H9 (cell line): ENCODE data around the gene KAZN. TPM values are rescaled to one million over a fixed set of nuclear protein-coding genes. Genes with fewer than 3 reads are reported as not detected.

Experiments
- DNase-seq: peaks from one replicate; pipeline ENCODE4 v3.0.0-alpha.2; 2017
- H2AFZ ChIP-seq: one replicate; pipeline ENCODE4 v1.6.1; 2013; ENCODE audit warnings: mild to moderate bottlenecking, low read length, control low read depth, moderate library complexity
- H2AK5ac ChIP-seq: 2 replicates; pipeline ENCODE4 v1.6.1; 2013; ENCODE audit warnings: low read length, control low read depth, mixed read lengths; ENCODE audit not compliant: insufficient read length
- H2BK120ac ChIP-seq: one replicate; pipeline ENCODE4 v1.6.1; 2013; ENCODE audit warnings: low read depth, mild to moderate bottlenecking, low read length, control low read depth, inconsistent platforms; ENCODE audit not compliant: poor library complexity, severe bottlenecking
- H2BK12ac ChIP-seq: 2 replicates; pipeline ENCODE4 v1.6.1; 2013; ENCODE audit warnings: low read length, control low read depth, mixed read lengths, low read depth; ENCODE audit not compliant: insufficient read length
- H2BK15ac ChIP-seq: 2 replicates; pipeline ENCODE4 v1.6.1; 2013; ENCODE audit warnings: low read depth, low read length, control low read depth
- H2BK20ac ChIP-seq: one replicate; pipeline ENCODE4 v1.6.1; 2013; ENCODE audit warnings: low read depth, mild to moderate bottlenecking, low read length, control low read depth, inconsistent platforms; ENCODE audit not compliant: poor library complexity, severe bottlenecking
- H2BK5ac ChIP-seq: 2 replicates; pipeline ENCODE4 v1.6.1; 2013; ENCODE audit warnings: low read length, control low read depth, mixed read lengths; ENCODE audit not compliant: insufficient read length
- H3K14ac ChIP-seq: 2 replicates; pipeline ENCODE4 v1.6.1; 2013; ENCODE audit warnings: low read length, control low read depth; ENCODE audit not compliant: insufficient read depth
- H3K18ac ChIP-seq: 2 replicates; pipeline ENCODE4 v1.6.1; 2013; ENCODE audit warnings: low read depth, mild to moderate bottlenecking, mixed read lengths, low read length, control low read depth; ENCODE audit not compliant: insufficient read length
- H3K23ac ChIP-seq: 2 replicates; pipeline ENCODE4 v1.6.1; 2013; ENCODE audit warnings: low read length, control low read depth, mixed read lengths, low read depth; ENCODE audit not compliant: insufficient read length
- H3K23me2 ChIP-seq: 2 replicates; pipeline ENCODE4 v1.6.1; 2013; ENCODE audit warnings: low read depth, mild to moderate bottlenecking, mixed read lengths, low read length, control low read depth; ENCODE audit not compliant: insufficient read length, poor library complexity, severe bottlenecking
- H3K27ac ChIP-seq: 2 replicates; pipeline ENCODE4 v1.5.1; 2013; ENCODE audit warnings: low read length, control low read depth, mixed read lengths, low read depth; ENCODE audit not compliant: insufficient read length
- H3K27me3 ChIP-seq: 2 replicates; pipeline ENCODE4 v1.6.1; 2013; ENCODE audit warnings: low read length, control low read depth, inconsistent platforms; ENCODE audit not compliant: insufficient read depth
- H3K4ac ChIP-seq: 2 replicates; pipeline ENCODE4 v1.6.1; 2013; ENCODE audit warnings: low read depth, mild to moderate bottlenecking, control low read depth, inconsistent platforms, low read length, moderate library complexity
- H3K4me1 ChIP-seq: 2 replicates; pipeline ENCODE4 v1.6.1; 2013; ENCODE audit warnings: low read length, control low read depth, inconsistent platforms; ENCODE audit not compliant: insufficient read depth
- H3K4me2 ChIP-seq: 2 replicates; pipeline ENCODE4 v1.6.1; 2013; ENCODE audit warnings: low read length, control low read depth, mixed read lengths; ENCODE audit not compliant: insufficient read length, insufficient read depth
- H3K56ac ChIP-seq: 2 replicates; pipeline ENCODE4 v1.6.1; 2013; ENCODE audit warnings: low read depth, mild to moderate bottlenecking, mixed read lengths, low read length, control low read depth; ENCODE audit not compliant: insufficient read length
- H3K79me1 ChIP-seq: 2 replicates; pipeline ENCODE4 v1.6.1; 2013; ENCODE audit warnings: low read depth, mild to moderate bottlenecking, moderate library complexity, low read length, control low read depth, inconsistent platforms; ENCODE audit not compliant: insufficient read depth, poor library complexity, severe bottlenecking
- H3K79me2 ChIP-seq: 2 replicates; pipeline ENCODE4 v1.6.1; 2013; ENCODE audit warnings: low read length, control low read depth, inconsistent platforms; ENCODE audit not compliant: insufficient read depth
- H3K9ac ChIP-seq: 2 replicates; pipeline ENCODE4 v1.6.1; 2013; ENCODE audit warnings: low read length, control low read depth, mixed read lengths; ENCODE audit not compliant: insufficient read length; ENCODE audit errors: extremely low read depth
- H3K9me3 ChIP-seq: one replicate; pipeline ENCODE4 v1.6.1; 2013; ENCODE audit warnings: low read depth, low read length, inconsistent platforms; ENCODE audit not compliant: control insufficient read depth
- H3T11ph ChIP-seq: one replicate; pipeline ENCODE4 v1.6.1; 2013; ENCODE audit warnings: mild to moderate bottlenecking, low read length, control low read depth, inconsistent platforms
- H4K20me1 ChIP-seq: one replicate; pipeline ENCODE4 v1.6.1; 2013; ENCODE audit not compliant: control insufficient read depth, insufficient read length, insufficient read depth
- H4K5ac ChIP-seq: 2 replicates; pipeline ENCODE4 v1.6.1; 2013; ENCODE audit warnings: low read depth, mild to moderate bottlenecking, mixed read lengths, low read length, control low read depth; ENCODE audit not compliant: insufficient read length
- H4K8ac ChIP-seq: replicated peaks from 2 replicates; pipeline ENCODE4 v1.6.1; 2013; ENCODE audit warnings: low read length, control low read depth, mixed read lengths, low read depth; ENCODE audit not compliant: insufficient read length
- H4K91ac ChIP-seq: 2 replicates; pipeline ENCODE4 v1.6.1; 2013; ENCODE audit warnings: low read depth, mild to moderate bottlenecking, moderate library complexity, mixed read lengths, low read length, control low read depth; ENCODE audit not compliant: insufficient read length
- H3K27ac Mint-ChIP-seq, 3 experiments: 2 replicates in 2 of 3; 3 replicates in 1 of 3; pipeline ENCODE4 v1.8.0; 2020 to 2021; ENCODE audit warnings: mixed read lengths in 3 of 3, mild to moderate bottlenecking in 1 of 3, moderate library complexity in 1 of 3
- H3K27me3 Mint-ChIP-seq: 2 replicates; pipeline ENCODE4 v1.8.0; 2021; ENCODE audit warnings: low read depth, mild to moderate bottlenecking, moderate library complexity, mixed read lengths
- H3K36me3 Mint-ChIP-seq, 3 experiments: 2 replicates in 2 of 3; 3 replicates in 1 of 3; pipeline ENCODE4 v1.8.0; 2020 to 2021; ENCODE audit warnings: low read depth in 3 of 3, mixed read lengths in 3 of 3; ENCODE audit not compliant: insufficient read depth in 1 of 3
- H3K4me1 Mint-ChIP-seq, 2 experiments: 2 replicates each; pipeline ENCODE4 v1.8.0; 2020; ENCODE audit warnings: mixed read lengths in 2 of 2
- H3K4me3 Mint-ChIP-seq, 2 experiments: 2 replicates in 1 of 2; 3 replicates in 1 of 2; pipeline ENCODE4 v1.8.0; 2020 to 2021; ENCODE audit warnings: mild to moderate bottlenecking in 2 of 2, mixed read lengths in 2 of 2, moderate library complexity in 1 of 2
- H3K9me3 Mint-ChIP-seq, 2 experiments: 2 replicates in 1 of 2; 3 replicates in 1 of 2; pipeline ENCODE4 v1.8.0; 2020; ENCODE audit warnings: mild to moderate bottlenecking in 2 of 2, mixed read lengths in 2 of 2, moderate library complexity in 1 of 2
- WGBS: extraction: QIAGEN DNeasy Blood & Tissue Kit; methylation state at CpG from one replicate; pipeline ENCODE4 v1.1.7; 2013; ENCODE audit warnings: missing lambda C conversion rate, low lambda C conversion rate, mixed read lengths; ENCODE audit not compliant: insufficient read length; ENCODE audit errors: extremely low coverage; 5-methylcytosine and 5-hydroxymethylcytosine counted together
- total RNA-seq: library from RNA; stranded (reverse); gene quantifications from 2 replicates; pipeline ENCODE4 v1.2.1, GENCODE V29; 2021
- TF ChIP-seq, protein P1 (sequence below): fragments of 200-600 bp; sonication (generic); conservative IDR thresholded peaks from 3 replicates; pipeline ENCODE4 v1.8.0; 2021; ENCODE audit warnings: antibody characterized with exemption, mild to moderate bottlenecking

Gene KAZN
- total RNA-seq, 1 experiment from 2014 or later = 7.6 TPM

DNA sequence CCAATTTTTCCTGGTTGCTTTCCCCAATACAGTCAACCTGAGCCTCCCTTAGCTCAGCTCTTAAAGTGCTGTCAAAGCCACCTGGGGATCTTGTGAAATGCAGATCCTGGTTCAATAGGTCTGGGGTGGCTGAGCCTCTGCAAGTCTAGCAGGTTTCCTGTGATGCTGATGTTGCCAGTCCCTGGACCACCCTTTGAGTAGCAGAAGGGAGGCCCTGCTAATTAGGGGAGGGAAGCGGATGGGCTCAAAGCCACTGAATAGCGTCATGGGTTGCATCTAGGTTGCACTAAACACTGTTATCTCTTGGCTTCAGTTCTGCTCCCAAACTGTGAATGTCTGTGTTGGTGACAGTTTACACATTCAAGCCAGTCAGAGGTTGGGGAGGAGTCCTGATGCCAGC lies 127.2 kb downstream of the KAZN start:
- Histone ChIP-seq H3K4me1 (peaks cover 8% of the 10 kb centered on the region; the same call in 1 of the 2 replicates), H2BK12ac (no peak overlapping the region), H3K4ac (no peak overlapping the region), H3K23ac (no peak overlapping the region), H2AFZ (no peak overlapping the region), H3K79me2 (no peaks in the 10 kb centered on the region), H4K20me1 (no peaks in the 10 kb centered on the region), H3T11ph (no peak overlapping the region), H3K79me1 (no peaks in the 10 kb centered on the region), H4K8ac (no peak overlapping the region), H3K18ac (no peak overlapping the region), H3K9ac (no peak overlapping the region), H2BK5ac (no peak overlapping the region), H2BK120ac (no peak overlapping the region), H2BK20ac (no peak overlapping the region), H3K56ac (no peak overlapping the region), H2BK15ac (no peak overlapping the region), H4K91ac (no peak overlapping the region), H3K27me3 (no peaks in the 10 kb centered on the region), H3K23me2 (no peaks in the 10 kb centered on the region), H2AK5ac (no peak overlapping the region), H3K27ac (no peak overlapping the region), H4K5ac (no peak overlapping the region), H3K9me3 (no peaks in the 10 kb centered on the region), H3K14ac (no peak overlapping the region), H3K4me2 (no peak overlapping the region)
- WGBS = no CpG with 5 or more reads among the region's 2 CpGs
- TF ChIP-seq, protein P1, sequence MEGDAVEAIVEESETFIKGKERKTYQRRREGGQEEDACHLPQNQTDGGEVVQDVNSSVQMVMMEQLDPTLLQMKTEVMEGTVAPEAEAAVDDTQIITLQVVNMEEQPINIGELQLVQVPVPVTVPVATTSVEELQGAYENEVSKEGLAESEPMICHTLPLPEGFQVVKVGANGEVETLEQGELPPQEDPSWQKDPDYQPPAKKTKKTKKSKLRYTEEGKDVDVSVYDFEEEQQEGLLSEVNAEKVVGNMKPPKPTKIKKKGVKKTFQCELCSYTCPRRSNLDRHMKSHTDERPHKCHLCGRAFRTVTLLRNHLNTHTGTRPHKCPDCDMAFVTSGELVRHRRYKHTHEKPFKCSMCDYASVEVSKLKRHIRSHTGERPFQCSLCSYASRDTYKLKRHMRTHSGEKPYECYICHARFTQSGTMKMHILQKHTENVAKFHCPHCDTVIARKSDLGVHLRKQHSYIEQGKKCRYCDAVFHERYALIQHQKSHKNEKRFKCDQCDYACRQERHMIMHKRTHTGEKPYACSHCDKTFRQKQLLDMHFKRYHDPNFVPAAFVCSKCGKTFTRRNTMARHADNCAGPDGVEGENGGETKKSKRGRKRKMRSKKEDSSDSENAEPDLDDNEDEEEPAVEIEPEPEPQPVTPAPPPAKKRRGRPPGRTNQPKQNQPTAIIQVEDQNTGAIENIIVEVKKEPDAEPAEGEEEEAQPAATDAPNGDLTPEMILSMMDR = no peak
- H3K4me1 Mint-ChIP-seq = peaks cover 47 to 55% of the 10 kb centered on the region in 2 experiments
- peaks cover 0 to 6% (median 0%) of the 10 kb centered on the region in 3 experiments; a peak in 1 of 7 replicates for H3K36me3 Mint-ChIP-seq
- no peak overlapping the region for H3K27ac Mint-ChIP-seq
- DNase-seq = peak; percentile 83
- peaks cover 0 to 3% of the 10 kb centered on the region in 2 experiments; a peak in 1 of 5 replicates for H3K9me3 Mint-ChIP-seq
- no peak overlapping the region for H3K4me3 Mint-ChIP-seq
- peaks cover 16% of the 10 kb centered on the region for H3K27me3 Mint-ChIP-seq
